K562 (cell line): Measurements from ENCODE around the gene BTBD1. TPM values are rescaled to one million over a fixed set of nuclear protein-coding genes. Genes with fewer than 3 reads are reported as not detected.

Experiments used
- ATF7 ChIP-seq: fragments of 450-650 bp; IDR thresholded peaks from 2 replicates; pipeline ENCODE4 v1.7.1; 2014; ENCODE audit warnings: mild to moderate bottlenecking, moderate library complexity
- CHD4 ChIP-seq: fragments of 200-600 bp; sonication (generic); IDR thresholded peaks from 3 replicates; pipeline ENCODE4 v1.6.1; 2012; ENCODE audit warnings: low read depth, mild to moderate bottlenecking, mixed read lengths, low read length, inconsistent platforms; ENCODE audit not compliant: insufficient read depth, insufficient replicate concordance, poor library complexity, severe bottlenecking
- DDX20 ChIP-seq: fragments of 450-650 bp; IDR thresholded peaks from 2 replicates; pipeline ENCODE4 v1.6.1; 2016; ENCODE audit warnings: missing genetic modification characterization, low read depth, mild to moderate bottlenecking, missing compliant biosample characterization, moderate library complexity
- DPF2 ChIP-seq: fragments of 450-650 bp; IDR thresholded peaks from 2 replicates; pipeline ENCODE4 v1.6.1; 2016
- HDAC1 ChIP-seq, 2 experiments: fragments of 450-650 bp; IDR thresholded peaks; 2 replicates each; pipeline ENCODE4 v1.6.1; 2016 to 2017; ENCODE audit warnings: inconsistent platforms in 1 of 2, mild to moderate bottlenecking in 1 of 2, moderate library complexity in 1 of 2
- HINFP ChIP-seq: fragments of 450-650 bp; conservative IDR thresholded peaks from 2 replicates; pipeline ENCODE4 v1.6.1; 2016; ENCODE audit warnings: missing genetic modification characterization, low read depth, mild to moderate bottlenecking, control low read depth, missing compliant biosample characterization
- HIVEP1 ChIP-seq: fragments of 250-450 bp; sonication (Bioruptor Pico); IDR thresholded peaks from 2 replicates; pipeline ENCODE4 v1.4.0; 2020; ENCODE audit warnings: mild to moderate bottlenecking
- HMGN3 ChIP-seq: IDR thresholded peaks from 2 replicates; pipeline ENCODE4 v1.6.1; 2011; ENCODE audit warnings: borderline replicate concordance, low read depth, mild to moderate bottlenecking, mixed read lengths, low read length; ENCODE audit not compliant: insufficient read length; ENCODE audit errors: extremely low read depth
- KLF1 ChIP-seq: fragments of 450-650 bp; IDR thresholded peaks from 2 replicates; pipeline ENCODE4 v1.6.1; 2016; ENCODE audit warnings: missing genetic modification characterization, missing compliant biosample characterization
- NCOA4 ChIP-seq: fragments of 450-650 bp; IDR thresholded peaks from 2 replicates; pipeline ENCODE4 v1.6.1; 2018; ENCODE audit warnings: mild to moderate bottlenecking; ENCODE audit not compliant: partially characterized antibody
- NR2C1 ChIP-seq, 2 experiments: fragments of 450-650 bp; IDR thresholded peaks; 2 replicates each; pipeline ENCODE4 v1.6.1; 2017; ENCODE audit warnings: mild to moderate bottlenecking in 2 of 2, antibody characterized with exemption in 1 of 2, inconsistent platforms in 1 of 2, missing compliant biosample characterization in 1 of 2, missing genetic modification characterization in 1 of 2
- RBFOX2 ChIP-seq: fragments of 200-400 bp; formaldehyde crosslinking; IDR thresholded peaks from 2 replicates; pipeline ENCODE4 v1.6.1; 2017; ENCODE audit warnings: low read depth, mild to moderate bottlenecking, low read length, moderate library complexity
- RFX5 ChIP-seq: IDR thresholded peaks from 2 replicates; pipeline ENCODE4 v1.6.1; 2011; ENCODE audit warnings: low read depth, mild to moderate bottlenecking, improper control_type of control experiment, low read length
- SLC30A9 ChIP-seq: fragments of 250-450 bp; sonication (Bioruptor Pico); IDR thresholded peaks from 2 replicates; pipeline ENCODE4 v1.8.0; 2022; ENCODE audit warnings: mild to moderate bottlenecking, moderate library complexity
- SRSF7 ChIP-seq: fragments of 200-400 bp; formaldehyde crosslinking; optimal IDR thresholded peaks from 2 replicates; pipeline ENCODE3; 2017; ENCODE audit warnings: mild to moderate bottlenecking, low read depth, low read length
- TARDBP ChIP-seq: fragments of 450-650 bp; IDR thresholded peaks from 2 replicates; pipeline ENCODE4 v1.6.1; 2016
- ZFP36 ChIP-seq: fragments of 150-350 bp; IDR thresholded peaks from 2 replicates; pipeline ENCODE4 v1.6.1; 2018; ENCODE audit warnings: low read length, low read depth; ENCODE audit not compliant: partially characterized antibody
- ZNF511 ChIP-seq: sonication (generic); formaldehyde crosslinking; IDR thresholded peaks from 2 replicates; pipeline ENCODE4 v1.8.0; 2022; ENCODE audit warnings: mild to moderate bottlenecking, missing genetic modification reagents
- ZNF551 ChIP-seq: fragments of 250-450 bp; sonication (Bioruptor Pico); IDR thresholded peaks from 2 replicates; pipeline ENCODE4 v1.5.0; 2021; ENCODE audit warnings: mild to moderate bottlenecking, moderate library complexity
- ZNF79 ChIP-seq: fragments of 250-450 bp; sonication (Bioruptor Pico); IDR thresholded peaks from 2 replicates; pipeline ENCODE4 v1.4.0; 2020; ENCODE audit warnings: low read depth, mild to moderate bottlenecking, moderate library complexity
- ZNF830 ChIP-seq: fragments of 250-450 bp; sonication (Bioruptor Pico); IDR thresholded peaks from 2 replicates; pipeline ENCODE4 v1.5.0; 2021; ENCODE audit warnings: mild to moderate bottlenecking
- polyA plus RNA-seq, 8 experiments: library from polyadenylated mRNA; depleted of rRNA in 4 of 8; stranded (reverse) in 5 of 8; unstranded in 3 of 8; fragments of >200 nt; fragmentation: Nextera tagmentation in 2 of 8; fragmentation: Illumina TruSeq in 1 of 8; extraction: Ambion mirVana in 2 of 8; extraction: Trizol in 1 of 8; gene quantifications; 2 replicates each; pipeline versions ENCODE4 v1.2.1 to v1.2.3, GENCODE V29; 2011 to 2014; ENCODE audit warnings: inconsistent platforms in 1 of 8, missing spikeins in 1 of 8
- total RNA-seq, 7 experiments: library from RNA; depleted of rRNA in 6 of 7; stranded (reverse); fragments of >200 nt in 6 of 7; fragmentation: Illumina TruSeq in 2 of 7; extraction: Trizol in 2 of 7; gene quantifications; 2 replicates each; pipeline versions ENCODE4 v1.2.1 to v1.2.3, GENCODE V29; 2011 to 2021; ENCODE audit warnings: low replicate concordance in 1 of 7
- TF ChIP-seq, protein P1 (sequence below): sonication (generic); formaldehyde crosslinking; IDR thresholded peaks from 2 replicates; pipeline ENCODE4 v1.5.0; 2020; ENCODE audit warnings: missing genetic modification reagents
- TF ChIP-seq, protein P2 (sequence below): fragments of 250-450 bp; sonication (Bioruptor Pico); IDR thresholded peaks from 2 replicates; pipeline ENCODE4 v1.9.0; 2021; ENCODE audit warnings: mild to moderate bottlenecking
- TF ChIP-seq, protein P3 (sequence below): sonication (generic); formaldehyde crosslinking; IDR thresholded peaks from 2 replicates; pipeline ENCODE4 v1.8.1; 2023; ENCODE audit warnings: mild to moderate bottlenecking, missing genetic modification reagents

BTBD1 gene
- total and polyA plus RNA-seq, 9 of the 15 experiments (the other 6 are each of a cell fraction or from before 2014, with no cell fraction given) = 19.4 to 106 (median 90.4) TPM

- TF ChIP-seq, protein P1, sequence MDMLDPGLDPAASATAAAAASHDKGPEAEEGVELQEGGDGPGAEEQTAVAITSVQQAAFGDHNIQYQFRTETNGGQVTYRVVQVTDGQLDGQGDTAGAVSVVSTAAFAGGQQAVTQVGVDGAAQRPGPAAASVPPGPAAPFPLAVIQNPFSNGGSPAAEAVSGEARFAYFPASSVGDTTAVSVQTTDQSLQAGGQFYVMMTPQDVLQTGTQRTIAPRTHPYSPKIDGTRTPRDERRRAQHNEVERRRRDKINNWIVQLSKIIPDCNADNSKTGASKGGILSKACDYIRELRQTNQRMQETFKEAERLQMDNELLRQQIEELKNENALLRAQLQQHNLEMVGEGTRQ (CRISPR knock-in tag) = no peak
- TF ChIP-seq SLC30A9 (CRISPR knock-in tag) = no peak
- peak; percentile 80 for TF ChIP-seq ATF7
- TF ChIP-seq, protein P2, sequence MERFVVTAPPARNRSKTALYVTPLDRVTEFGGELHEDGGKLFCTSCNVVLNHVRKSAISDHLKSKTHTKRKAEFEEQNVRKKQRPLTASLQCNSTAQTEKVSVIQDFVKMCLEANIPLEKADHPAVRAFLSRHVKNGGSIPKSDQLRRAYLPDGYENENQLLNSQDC = peak; percentile 33; the same call in 1 of the 2 replicates
- TF ChIP-seq KLF1 = no peak; the same call in 1 of the 2 replicates
- no peak for TF ChIP-seq DDX20 (tag)
- no peak for TF ChIP-seq ZNF79
- TF ChIP-seq TARDBP = no peak
- TF ChIP-seq ZNF511 = peak; percentile 73; the same call in 1 of the 2 replicates
- peak; percentile 20; the same call in 1 of the 2 replicates for TF ChIP-seq DPF2
- no peak for TF ChIP-seq CHD4
- TF ChIP-seq ZFP36 = peak; percentile 29
- TF ChIP-seq RBFOX2 = peak; percentile 96
- TF ChIP-seq, protein P3, sequence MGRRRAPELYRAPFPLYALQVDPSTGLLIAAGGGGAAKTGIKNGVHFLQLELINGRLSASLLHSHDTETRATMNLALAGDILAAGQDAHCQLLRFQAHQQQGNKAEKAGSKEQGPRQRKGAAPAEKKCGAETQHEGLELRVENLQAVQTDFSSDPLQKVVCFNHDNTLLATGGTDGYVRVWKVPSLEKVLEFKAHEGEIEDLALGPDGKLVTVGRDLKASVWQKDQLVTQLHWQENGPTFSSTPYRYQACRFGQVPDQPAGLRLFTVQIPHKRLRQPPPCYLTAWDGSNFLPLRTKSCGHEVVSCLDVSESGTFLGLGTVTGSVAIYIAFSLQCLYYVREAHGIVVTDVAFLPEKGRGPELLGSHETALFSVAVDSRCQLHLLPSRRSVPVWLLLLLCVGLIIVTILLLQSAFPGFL (CRISPR knock-in tag) = peak; percentile 91; the same call in 1 of the 2 replicates
- no peak for TF ChIP-seq SRSF7
- no peak; the same call in 1 of the 2 replicates for TF ChIP-seq NR2C1 (IDR thresholded peaks at IDR 0.05)
- TF ChIP-seq NR2C1 (tag; IDR thresholded peaks at IDR 0.05) = no peak; the same call in 1 of the 2 replicates
- no peak for TF ChIP-seq HIVEP1 (CRISPR knock-in tag)
- TF ChIP-seq HMGN3 = peak; percentile 70
- no peak; the same call in 1 of the 2 replicates for TF ChIP-seq RFX5
- TF ChIP-seq ZNF551 (CRISPR knock-in tag) = no peak
- TF ChIP-seq HINFP (tag) = no peak
- no peak for TF ChIP-seq NCOA4
- peak in 1 of 2 experiments; percentile 70; a peak in 2 of 4 replicates for TF ChIP-seq HDAC1 (IDR thresholded peaks at IDR 0.05)
- TF ChIP-seq ZNF830 (CRISPR knock-in tag) = no peak
These were observed 55.6 kb downstream of the BTBD1 start, which contains the start of gene C15orf40 (continued) for GRCh38 chr15:83011271-83012075.
